SU-DHL-6 (cell line): Measurements from ENCODE around the gene OXCT1.

Experiments
- EZH2phosphoT487 ChIP-seq: fragments of 200-600 bp; sonication (generic), shearing (Covaris generic); conservative IDR thresholded peaks from 2 replicates; pipeline ENCODE4 v1.6.1; 2018; ENCODE audit warnings: mild to moderate bottlenecking, antibody characterized with exemption, low read length, moderate library complexity, mixed read lengths
- TF ChIP-seq, protein P1 (sequence below): fragments of 200-600 bp; sonication (generic); IDR thresholded peaks from one replicate; pipeline ENCODE4 v1.5.1; 2017; ENCODE audit warnings: antibody characterized with exemption, mild to moderate bottlenecking, low read length, moderate library complexity; ENCODE audit not compliant: insufficient read depth, poor library complexity, severe bottlenecking

DNA sequence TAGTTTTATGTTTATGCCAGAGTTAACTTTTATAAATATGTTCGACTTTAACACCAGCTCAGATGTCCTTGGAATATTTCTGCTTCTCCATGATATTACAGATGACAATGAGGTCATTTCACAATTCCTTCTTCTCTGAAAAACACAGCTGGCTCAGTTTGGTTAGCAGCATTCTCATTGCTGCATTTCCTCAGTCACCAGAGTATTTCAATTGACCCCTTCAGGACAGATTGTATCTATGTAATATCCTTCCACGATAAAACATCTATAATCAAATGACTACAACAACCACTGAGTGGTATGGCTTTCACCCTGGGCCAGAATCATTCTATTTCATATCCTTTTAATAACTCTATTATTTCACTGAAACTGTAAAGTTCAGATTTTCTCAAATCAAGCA, 148.7 kb downstream of the OXCT1 start:
- TF ChIP-seq, protein P1, sequence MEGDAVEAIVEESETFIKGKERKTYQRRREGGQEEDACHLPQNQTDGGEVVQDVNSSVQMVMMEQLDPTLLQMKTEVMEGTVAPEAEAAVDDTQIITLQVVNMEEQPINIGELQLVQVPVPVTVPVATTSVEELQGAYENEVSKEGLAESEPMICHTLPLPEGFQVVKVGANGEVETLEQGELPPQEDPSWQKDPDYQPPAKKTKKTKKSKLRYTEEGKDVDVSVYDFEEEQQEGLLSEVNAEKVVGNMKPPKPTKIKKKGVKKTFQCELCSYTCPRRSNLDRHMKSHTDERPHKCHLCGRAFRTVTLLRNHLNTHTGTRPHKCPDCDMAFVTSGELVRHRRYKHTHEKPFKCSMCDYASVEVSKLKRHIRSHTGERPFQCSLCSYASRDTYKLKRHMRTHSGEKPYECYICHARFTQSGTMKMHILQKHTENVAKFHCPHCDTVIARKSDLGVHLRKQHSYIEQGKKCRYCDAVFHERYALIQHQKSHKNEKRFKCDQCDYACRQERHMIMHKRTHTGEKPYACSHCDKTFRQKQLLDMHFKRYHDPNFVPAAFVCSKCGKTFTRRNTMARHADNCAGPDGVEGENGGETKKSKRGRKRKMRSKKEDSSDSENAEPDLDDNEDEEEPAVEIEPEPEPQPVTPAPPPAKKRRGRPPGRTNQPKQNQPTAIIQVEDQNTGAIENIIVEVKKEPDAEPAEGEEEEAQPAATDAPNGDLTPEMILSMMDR: no peak
- no peak for TF ChIP-seq EZH2phosphoT487
